Bronchial epithelial cell (primary cell): ENCODE results near the gene TM7SF2. TPM values are rescaled to one million over a fixed set of nuclear protein-coding genes. Genes with fewer than 3 reads are reported as not detected.
"Not testable (repeated sequence)": the region's sequence is repeated elsewhere in the genome, so short reads cannot be mapped to it uniquely, and the experiment has no call there.

ENCODE experiments used
- DNase-seq: peaks from one replicate; pipeline ENCODE4 v3.0.0-alpha.2; 2010; ENCODE audit warnings: low read depth
- FAIRE-seq: peaks from 2 replicates; lab custom pipeline; 2011; peaks lifted over from hg19 to GRCh38; lab: Jason Lieb, UNC
- H3K27me3 ChIP-seq: 2 replicates; pipeline ENCODE4 v1.5.1; 2011; ENCODE audit warnings: low read length; ENCODE audit not compliant: control insufficient read depth, insufficient read depth
- H3K36me3 ChIP-seq: 2 replicates; pipeline ENCODE4 v1.5.1; 2011; ENCODE audit warnings: low read length; ENCODE audit not compliant: control insufficient read depth, insufficient read depth
- H3K4me3 ChIP-seq: 2 replicates; pipeline ENCODE4 v1.5.1; 2011; ENCODE audit warnings: mild to moderate bottlenecking, low read depth, low read length, control low read depth
- total RNA-seq: library from RNA; depleted of rRNA; stranded (reverse); fragments of >200 nt; gene quantifications from 2 replicates; pipeline ENCODE4 v1.2.1, GENCODE V29; 2014
- TF ChIP-seq, protein P1 (sequence below): IDR thresholded peaks from 2 replicates; pipeline ENCODE4 v1.5.1; 2011; ENCODE audit warnings: mild to moderate bottlenecking, moderate library complexity, low read length, control low read depth, inconsistent platforms; ENCODE audit not compliant: insufficient read depth, severe bottlenecking

TM7SF2 gene
- total RNA-seq, 1 donor from 2014 or later, result 15.0 TPM

DNA sequence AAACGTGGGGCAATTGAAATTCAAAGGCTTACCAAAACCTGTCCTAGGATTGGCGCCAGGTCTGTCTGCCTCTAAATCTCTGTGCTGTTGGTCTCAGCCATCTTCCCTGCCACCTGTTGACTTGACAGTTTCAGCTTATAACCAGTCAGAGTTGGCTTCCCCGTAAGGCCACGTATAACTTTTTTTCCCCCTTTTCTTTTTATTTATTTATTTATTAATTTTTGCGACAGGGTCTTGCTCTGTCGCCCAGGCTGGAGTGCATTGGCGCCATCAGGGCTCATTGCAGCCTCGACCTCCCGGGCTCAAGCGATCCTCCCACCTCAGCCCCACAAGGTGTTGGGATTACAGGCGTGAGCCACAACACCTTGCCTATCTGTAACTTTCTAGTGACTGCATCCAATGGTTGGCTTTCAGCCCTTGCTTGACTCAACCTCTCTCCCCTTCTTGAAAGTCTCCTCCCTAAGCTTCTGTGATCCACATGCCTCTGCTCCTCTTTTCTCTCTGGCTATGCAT, 24.0 kb downstream of the TM7SF2 start:
- Histone ChIP-seq H3K27me3 (no peaks in the 10 kb centered on the region), H3K4me3 (peak overlapping the region; percentile 83), H3K36me3 (peaks cover 20% of the 10 kb centered on the region)
- TF ChIP-seq, protein P1, sequence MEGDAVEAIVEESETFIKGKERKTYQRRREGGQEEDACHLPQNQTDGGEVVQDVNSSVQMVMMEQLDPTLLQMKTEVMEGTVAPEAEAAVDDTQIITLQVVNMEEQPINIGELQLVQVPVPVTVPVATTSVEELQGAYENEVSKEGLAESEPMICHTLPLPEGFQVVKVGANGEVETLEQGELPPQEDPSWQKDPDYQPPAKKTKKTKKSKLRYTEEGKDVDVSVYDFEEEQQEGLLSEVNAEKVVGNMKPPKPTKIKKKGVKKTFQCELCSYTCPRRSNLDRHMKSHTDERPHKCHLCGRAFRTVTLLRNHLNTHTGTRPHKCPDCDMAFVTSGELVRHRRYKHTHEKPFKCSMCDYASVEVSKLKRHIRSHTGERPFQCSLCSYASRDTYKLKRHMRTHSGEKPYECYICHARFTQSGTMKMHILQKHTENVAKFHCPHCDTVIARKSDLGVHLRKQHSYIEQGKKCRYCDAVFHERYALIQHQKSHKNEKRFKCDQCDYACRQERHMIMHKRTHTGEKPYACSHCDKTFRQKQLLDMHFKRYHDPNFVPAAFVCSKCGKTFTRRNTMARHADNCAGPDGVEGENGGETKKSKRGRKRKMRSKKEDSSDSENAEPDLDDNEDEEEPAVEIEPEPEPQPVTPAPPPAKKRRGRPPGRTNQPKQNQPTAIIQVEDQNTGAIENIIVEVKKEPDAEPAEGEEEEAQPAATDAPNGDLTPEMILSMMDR, result no peak
- FAIRE-seq (no peak), DNase-seq (no peak)

DNA sequence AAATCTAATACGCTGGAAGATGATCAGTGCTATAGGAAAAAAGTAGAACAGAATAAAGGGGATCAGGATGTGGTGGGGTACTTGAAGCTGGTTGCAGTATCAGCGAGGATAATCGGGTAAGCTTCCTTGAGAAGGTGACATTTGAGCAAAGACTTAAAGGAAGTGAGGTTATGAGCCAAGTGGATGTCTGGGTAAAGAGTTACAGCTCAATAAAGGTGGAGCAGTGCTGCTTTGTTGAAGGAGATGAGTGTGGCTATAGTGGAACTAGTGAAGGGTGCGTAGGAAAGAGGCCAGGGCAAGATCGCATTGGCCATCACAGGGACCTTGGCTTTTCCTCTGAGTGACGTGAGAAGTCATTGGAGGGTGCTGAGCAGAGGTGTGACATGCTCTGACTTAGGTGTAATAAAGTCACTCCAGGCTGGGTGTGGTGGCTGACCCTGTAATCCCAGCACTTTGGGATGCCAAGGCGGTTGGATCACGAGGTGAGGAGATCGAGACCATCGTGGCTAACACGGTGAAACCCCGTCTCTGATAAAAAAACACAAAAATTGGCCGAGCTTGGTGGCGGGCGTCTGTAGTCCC, 24.9 kb downstream of the TM7SF2 start:
- DNase-seq, result no peak

DNA sequence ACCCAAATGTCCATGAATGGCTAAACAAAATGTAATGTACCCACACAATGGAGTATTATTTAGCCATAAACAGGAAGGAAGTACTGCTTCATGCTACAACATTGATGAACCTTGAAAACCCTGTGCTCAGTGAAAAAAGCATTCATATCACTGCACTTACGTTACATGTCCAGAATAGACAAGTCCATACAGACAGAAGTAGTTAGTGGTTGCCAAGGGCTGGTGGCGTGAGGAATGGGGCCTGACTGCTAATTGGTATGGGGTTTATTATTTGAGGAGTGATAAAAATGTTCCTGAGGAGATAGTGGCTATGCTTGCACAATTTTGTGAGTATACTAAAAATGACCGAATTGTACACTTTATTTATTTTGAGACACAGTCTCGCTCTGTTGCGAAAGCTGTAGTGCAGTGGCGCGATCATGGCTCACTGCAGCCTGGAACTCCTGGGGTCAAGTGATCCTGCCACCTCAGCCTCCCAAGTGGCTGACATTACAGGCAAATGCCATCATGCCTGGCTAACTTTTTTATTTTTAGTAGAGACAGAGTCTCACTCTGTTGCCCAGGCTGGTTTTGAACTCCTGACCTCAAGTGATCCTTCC, 30.3 kb downstream of the TM7SF2 start:
- TF ChIP-seq, protein P1, result no peak
- Histone ChIP-seq H3K36me3 (no peaks in the 10 kb centered on the region), H3K27me3 (no peaks in the 10 kb centered on the region), H3K4me3 (no peak overlapping the region)
- DNase-seq (no peak), FAIRE-seq (no peak)

More for the DNA sequence above, 24.9 kb downstream of the TM7SF2 start:
- Histone ChIP-seq H3K27me3 (no peaks in the 10 kb centered on the region), H3K36me3 (peaks cover 12% of the 10 kb centered on the region), H3K4me3 (no peak overlapping the region)
- TF ChIP-seq, protein P1, result no peak
- FAIRE-seq, result no peak

DNA sequence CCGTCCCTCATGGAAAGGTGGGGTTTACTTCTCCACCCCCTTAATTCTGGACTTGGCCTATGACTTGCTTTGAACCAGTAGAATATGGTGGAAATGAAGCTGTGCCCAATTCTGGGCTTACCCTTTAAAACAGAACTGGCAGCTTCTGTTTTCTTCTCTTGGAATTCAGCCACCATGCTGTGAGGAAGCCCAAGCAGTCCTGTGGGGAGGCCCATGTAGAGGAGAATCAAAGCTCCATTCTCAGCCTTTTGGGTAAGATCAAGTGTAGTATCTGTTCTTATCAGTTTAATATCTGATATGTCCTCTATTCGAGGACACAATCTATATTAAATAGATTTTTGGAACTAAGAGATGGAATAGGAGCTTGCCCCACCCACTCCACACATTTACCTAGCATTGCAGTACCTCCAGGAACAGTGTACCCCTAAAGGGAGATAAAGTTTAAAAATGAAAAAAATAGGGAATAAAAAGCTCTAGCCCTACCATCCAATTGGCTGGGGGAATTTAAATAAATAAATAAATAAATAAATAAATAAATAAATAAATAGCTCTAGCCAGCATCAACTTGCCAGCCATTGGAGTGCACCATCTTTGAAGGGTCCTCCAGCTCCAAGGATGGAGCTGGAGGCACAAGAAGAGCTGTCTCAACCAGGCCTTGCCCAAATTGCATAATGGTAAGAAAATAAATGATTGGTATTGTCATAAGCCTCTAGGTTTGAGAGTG, 35.8 kb downstream of the TM7SF2 start:
- Histone ChIP-seq H3K27me3 (no peaks in the 10 kb centered on the region), H3K36me3 (no peaks in the 10 kb centered on the region), H3K4me3 (no peak overlapping the region)
- DNase-seq (no peak), FAIRE-seq (no peak)
- TF ChIP-seq, protein P1, result no peak

DNA sequence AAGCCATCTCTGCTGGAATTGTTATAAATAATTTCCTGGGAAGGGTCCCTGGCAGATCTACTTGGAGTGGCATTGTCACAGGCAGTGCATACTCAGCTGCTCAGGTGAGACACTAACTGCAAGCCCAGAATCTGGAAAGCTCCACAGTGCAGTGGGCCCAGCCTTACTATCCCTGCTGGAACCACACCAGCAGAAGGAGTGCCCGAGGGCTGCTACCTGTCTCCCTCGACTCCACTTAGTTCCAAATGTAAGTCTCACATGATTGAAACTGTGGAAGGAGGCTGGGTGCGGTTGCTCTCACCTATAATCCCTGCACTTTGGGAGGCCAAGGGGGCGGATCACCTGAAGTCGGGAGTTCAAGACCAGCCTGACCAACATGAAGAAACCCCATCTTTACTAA, 37.0 kb downstream of the TM7SF2 start:
- TF ChIP-seq, protein P1, result no peak
- FAIRE-seq, result no peak
- DNase-seq, result no peak
- Histone ChIP-seq H3K27me3 (no peaks in the 10 kb centered on the region), H3K36me3 (no peaks in the 10 kb centered on the region), H3K4me3 (no peak overlapping the region)

DNA sequence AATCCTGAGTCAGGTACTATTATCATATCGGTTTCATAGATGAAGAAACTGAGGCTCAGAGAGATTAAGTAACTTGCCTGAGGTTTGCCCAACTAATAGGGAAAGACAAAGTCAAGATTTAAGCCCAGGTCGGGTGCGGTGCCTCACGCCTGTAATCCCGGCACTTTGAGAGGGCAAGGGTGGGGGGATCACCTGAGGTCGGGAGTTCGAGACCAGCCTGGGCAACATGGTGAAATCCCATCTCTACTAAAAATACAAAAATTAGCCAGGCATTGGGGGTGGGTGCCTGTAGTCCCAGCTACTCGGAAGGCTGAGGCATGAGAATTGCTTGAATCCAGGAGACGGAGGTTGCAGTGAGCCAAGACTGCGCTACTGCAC, 38.4 kb downstream of the TM7SF2 start:
- FAIRE-seq, DNase-seq, H3K36me3 ChIP-seq, H3K27me3 ChIP-seq, H3K4me3 ChIP-seq: not testable (repeated sequence)
